22Rv1 (cell line): ENCODE results near the gene NLRP1.

Experiments
- H3K27ac ChIP-seq: fragments of 450-650 bp; 2 replicates; pipeline ENCODE4 v1.5.1; 2017
- ZFX ChIP-seq: fragments of 450-650 bp; IDR thresholded peaks from 2 replicates; pipeline ENCODE4 v1.6.1; 2017; ENCODE audit warnings: antibody characterized with exemption, borderline replicate concordance
- TF ChIP-seq, protein P1 (sequence below): fragments of 450-650 bp; IDR thresholded peaks from 2 replicates; pipeline ENCODE4 v1.5.1; 2017; ENCODE audit warnings: mild to moderate bottlenecking

Gene NLRP1

DNA sequence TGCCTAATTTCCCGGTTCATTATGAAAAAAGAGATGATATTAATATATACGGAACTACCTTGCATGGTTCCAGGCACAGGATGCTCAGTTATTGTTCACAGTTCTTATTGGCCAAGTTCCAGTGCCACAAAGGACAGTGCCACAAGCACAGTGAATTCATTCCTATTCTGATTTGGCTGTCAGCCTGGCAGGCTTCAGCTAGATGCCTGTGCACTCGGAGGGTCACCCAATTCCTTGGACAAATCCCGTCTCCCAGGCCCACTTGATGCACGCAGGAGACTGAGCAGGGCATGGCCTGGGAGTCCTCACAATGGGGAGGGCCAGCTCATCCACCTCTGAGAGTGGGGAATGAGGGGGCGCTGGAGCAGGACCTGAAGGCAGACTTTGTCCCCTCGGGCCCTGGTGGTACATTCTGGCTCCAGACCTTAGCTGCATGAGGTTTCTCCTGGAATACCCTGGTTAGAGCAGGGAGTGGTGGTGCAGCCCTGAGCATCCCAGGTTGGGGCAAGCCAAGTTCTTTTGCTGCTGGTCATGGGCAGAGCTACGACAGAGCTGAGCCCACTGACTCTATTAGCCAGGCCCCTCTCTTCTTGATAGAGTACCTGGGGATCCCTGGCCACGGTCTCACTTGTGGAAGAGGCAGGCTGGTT is 56.6 kb downstream of the NLRP1 start:
- no peak for TF ChIP-seq ZFX
- TF ChIP-seq, protein P1, sequence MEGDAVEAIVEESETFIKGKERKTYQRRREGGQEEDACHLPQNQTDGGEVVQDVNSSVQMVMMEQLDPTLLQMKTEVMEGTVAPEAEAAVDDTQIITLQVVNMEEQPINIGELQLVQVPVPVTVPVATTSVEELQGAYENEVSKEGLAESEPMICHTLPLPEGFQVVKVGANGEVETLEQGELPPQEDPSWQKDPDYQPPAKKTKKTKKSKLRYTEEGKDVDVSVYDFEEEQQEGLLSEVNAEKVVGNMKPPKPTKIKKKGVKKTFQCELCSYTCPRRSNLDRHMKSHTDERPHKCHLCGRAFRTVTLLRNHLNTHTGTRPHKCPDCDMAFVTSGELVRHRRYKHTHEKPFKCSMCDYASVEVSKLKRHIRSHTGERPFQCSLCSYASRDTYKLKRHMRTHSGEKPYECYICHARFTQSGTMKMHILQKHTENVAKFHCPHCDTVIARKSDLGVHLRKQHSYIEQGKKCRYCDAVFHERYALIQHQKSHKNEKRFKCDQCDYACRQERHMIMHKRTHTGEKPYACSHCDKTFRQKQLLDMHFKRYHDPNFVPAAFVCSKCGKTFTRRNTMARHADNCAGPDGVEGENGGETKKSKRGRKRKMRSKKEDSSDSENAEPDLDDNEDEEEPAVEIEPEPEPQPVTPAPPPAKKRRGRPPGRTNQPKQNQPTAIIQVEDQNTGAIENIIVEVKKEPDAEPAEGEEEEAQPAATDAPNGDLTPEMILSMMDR: no peak
- H3K27ac ChIP-seq: no peak overlapping the region

DNA sequence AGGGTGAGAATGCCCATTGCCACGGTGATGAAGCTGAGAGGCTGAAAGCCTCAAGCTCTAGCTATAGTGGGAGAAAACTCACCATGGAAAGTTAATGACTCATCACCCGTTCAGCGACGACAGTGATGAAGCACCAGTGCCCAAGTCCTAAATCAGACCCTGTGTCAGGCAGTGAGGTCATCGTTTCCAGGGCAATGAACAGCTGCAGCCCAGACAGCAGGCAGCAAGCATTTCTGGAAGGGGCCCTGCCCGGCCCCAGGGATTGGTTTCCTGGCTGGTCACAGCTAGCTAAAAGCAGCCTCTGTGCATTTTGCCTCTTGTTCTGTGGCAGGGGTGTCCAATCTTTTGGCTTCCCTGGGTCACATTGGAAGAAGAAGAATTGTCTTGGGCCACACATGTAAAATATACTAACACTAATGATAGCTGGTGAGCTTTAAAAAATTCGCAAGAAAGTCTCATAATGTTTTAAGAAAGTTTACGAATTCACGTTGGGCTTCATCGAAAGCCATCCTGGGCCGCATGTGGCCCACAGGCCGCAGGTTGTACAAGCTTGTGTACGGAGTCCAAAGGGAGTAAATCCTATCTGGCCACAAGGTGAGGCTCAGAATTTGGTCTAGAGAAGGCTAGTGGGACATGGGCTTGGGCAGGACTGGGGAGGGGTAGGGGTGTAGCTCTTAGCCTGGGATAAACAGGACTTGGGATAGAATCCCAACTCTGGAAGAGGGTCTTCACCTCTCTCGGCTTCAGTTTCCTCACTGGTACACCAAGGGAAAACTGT is 57.3 kb downstream of the NLRP1 start:
- H3K27ac ChIP-seq: no peak overlapping the region
- TF ChIP-seq ZFX: no peak
- TF ChIP-seq, protein P1: no peak

DNA sequence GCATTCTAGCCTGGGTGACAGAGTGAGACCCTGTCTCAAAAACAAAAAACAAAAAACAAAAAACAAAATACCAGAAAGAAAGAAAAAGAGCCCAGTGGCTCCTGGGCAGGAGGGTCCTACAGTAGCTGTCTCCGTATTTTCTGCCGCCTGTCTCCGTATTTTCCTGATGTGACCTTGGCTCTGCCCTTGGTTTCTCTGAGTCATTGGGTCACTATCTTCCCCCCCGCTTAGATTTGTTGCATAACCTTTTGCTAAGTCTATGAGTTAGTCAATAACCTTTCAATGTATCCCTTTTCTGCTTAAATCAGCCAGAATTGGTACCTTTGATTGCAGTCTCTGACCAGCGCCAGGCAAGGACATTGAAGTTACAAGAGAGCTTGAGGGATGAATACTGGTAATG is 61.1 kb downstream of the NLRP1 start:
- TF ChIP-seq, protein P1: no peak
- no peak for TF ChIP-seq ZFX
- no peak overlapping the region for H3K27ac ChIP-seq

DNA sequence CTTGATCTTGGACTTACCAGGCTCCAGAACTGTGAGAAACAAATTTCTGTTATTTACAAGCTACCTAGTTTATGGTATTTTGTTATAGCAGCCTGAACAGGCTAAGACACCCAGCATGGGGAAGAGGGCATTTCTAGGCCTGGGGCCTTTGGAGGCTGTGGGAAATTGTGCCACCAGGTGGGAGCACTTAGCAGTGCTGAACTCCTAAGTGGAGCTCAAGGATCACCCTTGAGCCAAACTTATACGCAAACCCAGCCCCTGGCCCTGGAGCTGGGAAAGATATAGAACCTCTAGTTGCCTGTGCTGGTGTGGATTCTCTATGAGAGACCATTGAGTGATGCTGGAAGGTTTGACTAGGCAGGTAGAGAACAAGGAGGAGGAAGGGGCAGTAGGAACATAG is 61.8 kb downstream of the NLRP1 start:
- no peak overlapping the region for H3K27ac ChIP-seq
- no peak for TF ChIP-seq ZFX
- TF ChIP-seq, protein P1: no peak

DNA sequence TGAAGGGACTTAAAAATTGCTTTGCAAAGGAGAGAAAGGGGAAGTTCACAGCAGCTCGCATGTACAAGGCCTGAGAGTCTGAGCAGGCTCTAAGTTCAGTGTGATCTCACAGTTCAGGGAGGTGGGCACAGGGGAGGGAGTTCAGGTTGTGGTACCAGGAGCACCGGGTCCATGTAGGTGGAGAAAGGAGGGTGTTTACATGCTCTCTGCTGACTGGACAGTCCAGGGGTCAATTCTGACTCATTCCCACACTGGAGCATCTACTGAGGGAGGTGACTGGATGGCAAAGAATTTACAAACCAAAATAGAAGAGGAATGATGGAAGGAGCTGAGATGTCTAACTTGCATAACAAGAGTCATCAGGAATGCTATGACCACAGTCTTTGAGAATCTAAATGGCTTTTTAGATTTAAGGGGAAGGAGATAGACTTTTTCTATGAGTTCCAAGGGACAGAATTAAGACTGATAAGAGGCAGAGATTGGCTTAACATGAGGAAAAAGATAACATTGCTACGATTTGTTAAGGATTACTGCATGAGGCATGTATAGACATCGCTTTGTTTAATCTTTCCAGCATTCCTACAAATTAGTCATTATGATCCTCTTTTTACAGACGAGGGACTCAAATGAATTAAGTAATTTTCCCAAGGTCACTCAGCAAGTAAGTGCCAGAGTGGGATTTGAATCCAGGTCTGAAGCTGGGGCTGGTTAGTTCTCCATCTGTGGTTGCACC is 68.1 kb downstream of the NLRP1 start:
- no peak overlapping the region for H3K27ac ChIP-seq
- TF ChIP-seq, protein P1: no peak
- no peak for TF ChIP-seq ZFX

DNA sequence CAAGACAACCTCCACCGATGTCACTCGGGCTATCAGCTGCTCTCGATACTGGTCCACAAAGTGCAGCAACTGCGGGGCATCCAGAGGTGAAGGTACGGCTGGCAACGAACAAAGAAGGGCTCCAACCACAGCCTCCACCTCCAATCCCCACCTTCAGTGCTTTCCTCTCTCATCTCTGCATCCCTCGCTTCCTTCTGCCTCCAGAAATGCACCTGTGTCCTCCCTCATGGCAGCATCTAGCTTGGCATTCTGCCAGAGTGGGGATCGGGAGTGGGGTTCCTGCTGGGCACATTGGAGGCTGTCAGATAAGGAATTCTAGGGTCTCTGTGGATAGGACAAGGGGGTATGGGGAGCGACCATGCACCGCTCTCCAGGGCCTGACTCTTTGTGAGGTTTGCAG is 69.3 kb downstream of the NLRP1 start:
- TF ChIP-seq, protein P1: no peak
- no peak overlapping the region for H3K27ac ChIP-seq

DNA sequence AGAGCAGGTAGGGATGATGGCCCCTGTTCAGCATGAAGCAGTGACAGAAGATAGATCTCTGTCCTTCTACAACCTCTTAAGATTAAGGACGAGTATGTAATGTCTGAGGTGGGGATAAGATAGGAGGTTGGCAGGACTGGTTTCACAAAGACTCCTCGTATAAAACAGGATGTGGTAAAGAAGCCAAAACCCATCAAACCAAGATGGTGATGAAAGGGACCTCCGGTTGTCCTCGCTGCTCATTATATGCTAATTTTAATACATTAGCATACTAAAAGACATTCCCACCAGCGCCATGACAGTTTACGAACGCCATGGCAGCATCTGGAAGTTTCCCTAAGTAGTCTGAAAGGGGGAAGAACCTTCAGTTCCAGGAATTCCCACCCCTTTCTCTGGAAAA is 70.7 kb downstream of the NLRP1 start:
- no peak overlapping the region for H3K27ac ChIP-seq
- TF ChIP-seq, protein P1: no peak
- TF ChIP-seq ZFX: no peak
